Parathyroid adenoma (tissue), 2 donors: ENCODE results near the gene DDIT4L.
"Not testable (repeated sequence)": the region's sequence is repeated elsewhere in the genome, so short reads cannot be mapped to it uniquely, and the experiment has no call there.

Experiments used
- H2AFZ ChIP-seq: fragments of 300-600 bp; sonication (generic); one replicate; pipeline ENCODE4 v1.7.0; 2017; ENCODE audit warnings: antibody characterized with exemption, mild to moderate bottlenecking
- H3K27ac ChIP-seq: fragments of 300-600 bp; sonication (generic); one replicate; pipeline ENCODE4 v1.7.0; 2017
- H3K27me3 ChIP-seq: fragments of 300-600 bp; sonication (generic); one replicate; pipeline ENCODE4 v1.7.0; 2017; ENCODE audit warnings: low read length; ENCODE audit not compliant: control insufficient read depth, insufficient read depth
- H3K36me3 ChIP-seq: fragments of 300-600 bp; sonication (generic); one replicate; pipeline ENCODE4 v1.7.0; 2017; ENCODE audit warnings: low read length; ENCODE audit not compliant: control insufficient read depth, insufficient read depth
- H3K4me1 ChIP-seq: fragments of 300-600 bp; sonication (generic); one replicate; pipeline ENCODE4 v1.7.0; 2017; ENCODE audit warnings: control low read depth
- H3K4me2 ChIP-seq: fragments of 300-600 bp; sonication (generic); one replicate; pipeline ENCODE4 v1.7.0; 2017; ENCODE audit warnings: low read length
- H3K4me3 ChIP-seq: fragments of 300-600 bp; sonication (generic); one replicate; pipeline ENCODE4 v1.7.0; 2017; ENCODE audit warnings: low read depth, low read length
- H3K79me2 ChIP-seq: fragments of 300-600 bp; sonication (generic); one replicate; pipeline ENCODE4 v1.7.0; 2017; ENCODE audit warnings: control low read depth
- H3K9ac ChIP-seq: fragments of 300-600 bp; sonication (generic); one replicate; pipeline ENCODE4 v1.7.0; 2017; ENCODE audit warnings: mild to moderate bottlenecking
- H3K9me3 ChIP-seq: fragments of 300-600 bp; sonication (generic); one replicate; pipeline ENCODE4 v1.7.0; 2017; ENCODE audit warnings: low read length; ENCODE audit not compliant: control insufficient read depth
- CTCF ChIP-seq: fragments of 300-600 bp; sonication (generic); IDR thresholded peaks from one replicate; pipeline ENCODE4 v1.7.0; 2017; ENCODE audit warnings: antibody characterized with exemption, mild to moderate bottlenecking
- donor health status: primary hyperparathyroidism.

DDIT4L gene

GRCh38 chr4:100149190-100149589 lies 41.1 kb downstream of the DDIT4L start:
- H3K27ac ChIP-seq: no peak overlapping the region
- no peaks in the 10 kb centered on the region for H3K9me3 ChIP-seq
- H3K9ac ChIP-seq: no peak overlapping the region
- no peak overlapping the region for H3K4me3 ChIP-seq
- H3K79me2 ChIP-seq: no peaks in the 10 kb centered on the region
- H3K4me1 ChIP-seq: no peaks in the 10 kb centered on the region
- H3K27me3 ChIP-seq: no peaks in the 10 kb centered on the region
- no peak overlapping the region for H2AFZ ChIP-seq
- TF ChIP-seq CTCF: no peak
- H3K4me2 ChIP-seq: no peak overlapping the region
- H3K36me3 ChIP-seq: no peaks in the 10 kb centered on the region

- Histone ChIP-seq H2AFZ (no peak overlapping the region), H3K36me3 (no peaks in the 10 kb centered on the region), H3K27me3 (no peaks in the 10 kb centered on the region), H3K79me2 (no peaks in the 10 kb centered on the region), H3K9me3 (no peaks in the 10 kb centered on the region), H3K4me1 (no peaks in the 10 kb centered on the region), H3K27ac (no peak overlapping the region), H3K4me3 (no peak overlapping the region), H3K9ac (no peak overlapping the region), H3K4me2 (no peak overlapping the region)
- TF ChIP-seq CTCF: no peak
These were observed 42.6 kb downstream of the DDIT4L start for GRCh38 chr4:100147684-100148083.

GRCh38 chr4:100147198-100147597 lies 43.1 kb downstream of the DDIT4L start:
- Histone ChIP-seq H3K27me3 (no peaks in the 10 kb centered on the region), H3K4me2 (no peak overlapping the region), H3K4me3 (no peak overlapping the region), H2AFZ (no peak overlapping the region), H3K36me3 (no peaks in the 10 kb centered on the region), H3K4me1 (no peaks in the 10 kb centered on the region), H3K79me2 (no peaks in the 10 kb centered on the region), H3K9me3 (no peaks in the 10 kb centered on the region), H3K9ac (no peak overlapping the region), H3K27ac (no peak overlapping the region)
- no peak for TF ChIP-seq CTCF

- H3K9ac ChIP-seq: no peak overlapping the region
- H3K4me1 ChIP-seq: no peaks in the 10 kb centered on the region
- no peaks in the 10 kb centered on the region for H3K79me2 ChIP-seq
- no peak overlapping the region for H3K27ac ChIP-seq
- no peak for TF ChIP-seq CTCF
- H3K27me3 ChIP-seq: no peaks in the 10 kb centered on the region
- H3K9me3 ChIP-seq: no peaks in the 10 kb centered on the region
- no peak overlapping the region for H3K4me2 ChIP-seq
- no peak overlapping the region for H3K4me3 ChIP-seq
- H3K36me3 ChIP-seq: no peaks in the 10 kb centered on the region
- H2AFZ ChIP-seq: no peak overlapping the region
These were observed 43.5 kb downstream of the DDIT4L start for GRCh38 chr4:100146756-100147155.

- H3K79me2 ChIP-seq, H3K9me3 ChIP-seq, H3K36me3 ChIP-seq, H3K9ac ChIP-seq, H3K4me2 ChIP-seq, H3K27me3 ChIP-seq, H2AFZ ChIP-seq, H3K4me3 ChIP-seq, H3K27ac ChIP-seq, H3K4me1 ChIP-seq: not testable (repeated sequence)
These were observed 52.9 kb downstream of the DDIT4L start for GRCh38 chr4:100137320-100137719.
